ENCODE measurements around the gene RUNX2. TPM values are rescaled to one million over a fixed set of nuclear protein-coding genes. Genes with fewer than 3 reads are reported as not detected.
A peak's percentile ranks its signal among the peaks of the same experiment; 100 is the strongest.

RUNX2 gene
- total RNA-seq, 1 donor from 2014 or later: 3.7 TPM

DNA sequence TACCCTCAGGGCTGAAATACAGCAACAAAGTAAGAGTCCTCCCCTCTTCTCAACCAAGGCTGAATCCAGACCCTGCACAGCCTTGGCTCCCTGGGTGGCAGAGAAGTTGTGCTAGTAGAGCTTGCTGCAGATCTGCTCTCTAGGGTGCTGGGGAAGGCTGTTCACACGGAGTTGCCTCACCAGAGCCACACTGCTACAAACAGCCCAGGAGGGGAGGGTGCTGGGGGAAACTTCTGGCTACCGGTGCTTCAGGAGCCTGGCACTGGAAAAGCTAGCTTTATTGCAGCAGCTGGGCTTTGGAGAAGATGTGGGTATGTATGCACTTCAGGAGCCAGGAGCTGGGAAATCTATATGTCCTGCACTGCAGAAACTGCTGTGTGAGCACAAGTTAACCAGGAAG lies 87.2 kb downstream of the RUNX2 start:
- TF ChIP-seq, protein P1, sequence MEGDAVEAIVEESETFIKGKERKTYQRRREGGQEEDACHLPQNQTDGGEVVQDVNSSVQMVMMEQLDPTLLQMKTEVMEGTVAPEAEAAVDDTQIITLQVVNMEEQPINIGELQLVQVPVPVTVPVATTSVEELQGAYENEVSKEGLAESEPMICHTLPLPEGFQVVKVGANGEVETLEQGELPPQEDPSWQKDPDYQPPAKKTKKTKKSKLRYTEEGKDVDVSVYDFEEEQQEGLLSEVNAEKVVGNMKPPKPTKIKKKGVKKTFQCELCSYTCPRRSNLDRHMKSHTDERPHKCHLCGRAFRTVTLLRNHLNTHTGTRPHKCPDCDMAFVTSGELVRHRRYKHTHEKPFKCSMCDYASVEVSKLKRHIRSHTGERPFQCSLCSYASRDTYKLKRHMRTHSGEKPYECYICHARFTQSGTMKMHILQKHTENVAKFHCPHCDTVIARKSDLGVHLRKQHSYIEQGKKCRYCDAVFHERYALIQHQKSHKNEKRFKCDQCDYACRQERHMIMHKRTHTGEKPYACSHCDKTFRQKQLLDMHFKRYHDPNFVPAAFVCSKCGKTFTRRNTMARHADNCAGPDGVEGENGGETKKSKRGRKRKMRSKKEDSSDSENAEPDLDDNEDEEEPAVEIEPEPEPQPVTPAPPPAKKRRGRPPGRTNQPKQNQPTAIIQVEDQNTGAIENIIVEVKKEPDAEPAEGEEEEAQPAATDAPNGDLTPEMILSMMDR (IDR thresholded peaks at IDR 0.05): no peak
- Histone ChIP-seq H3K27ac (no peak overlapping the region), H3K9me3 (no peaks in the 10 kb centered on the region), H3K36me3 (no peaks in the 10 kb centered on the region), H3K27me3 (ENCODE audit: low read depth) (peaks cover 28% of the 10 kb centered on the region), H3K4me1 (peaks cover 11% of the 10 kb centered on the region), H3K4me3 (no peak overlapping the region)
- no peak for ATAC-seq
- intact Hi-C loops (cut with DNase I): no loop called here
- DNase-seq: no peak

DNA sequence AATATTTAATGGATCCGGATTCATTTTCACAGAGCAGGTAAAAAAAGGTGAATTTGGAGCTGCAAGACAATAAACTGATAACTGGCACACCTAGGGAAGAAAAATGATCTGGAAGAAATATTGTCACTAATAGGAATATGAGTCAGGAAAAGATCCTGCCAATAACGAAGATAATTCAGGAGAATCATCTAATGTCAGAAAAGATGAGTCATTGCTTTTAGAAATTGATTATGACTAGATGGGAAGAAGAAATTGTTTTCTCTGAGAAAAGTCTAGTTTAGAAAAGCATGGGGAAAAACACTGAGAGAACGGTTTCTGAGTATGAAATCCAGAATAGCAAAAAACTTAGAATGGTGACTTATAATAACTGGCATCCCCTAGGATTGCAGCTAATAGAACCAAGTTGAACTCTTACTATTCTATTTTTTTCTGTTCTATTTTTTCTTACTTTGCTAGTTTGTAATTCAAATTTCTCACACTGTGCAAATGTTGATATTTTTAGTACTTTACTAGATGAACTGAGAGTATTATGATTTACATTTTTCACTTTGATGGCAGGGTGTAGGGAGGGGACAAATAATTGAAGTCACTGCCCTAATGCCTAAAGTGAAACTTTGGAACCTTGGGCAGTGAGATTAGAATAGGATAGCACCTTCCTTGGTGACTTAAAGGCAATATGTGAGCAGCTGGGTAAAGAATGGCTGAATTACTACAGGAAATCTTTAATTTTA lies 87.8 kb downstream of the RUNX2 start:
- no peak overlapping the region for H3K4me3 ChIP-seq
- no peak overlapping the region for H3K27ac ChIP-seq
- no peaks in the 10 kb centered on the region for H3K9me3 ChIP-seq
- ATAC-seq (no peak), DNase-seq (no peak)
- TF ChIP-seq, protein P1 (IDR thresholded peaks at IDR 0.05): no peak
- H3K36me3 ChIP-seq: no peaks in the 10 kb centered on the region
- H3K27me3 ChIP-seq (ENCODE audit: low read depth): peaks cover 35% of the 10 kb centered on the region
- intact Hi-C loops (cut with DNase I): no loop called here
- peaks cover 18% of the 10 kb centered on the region for H3K4me1 ChIP-seq

DNA sequence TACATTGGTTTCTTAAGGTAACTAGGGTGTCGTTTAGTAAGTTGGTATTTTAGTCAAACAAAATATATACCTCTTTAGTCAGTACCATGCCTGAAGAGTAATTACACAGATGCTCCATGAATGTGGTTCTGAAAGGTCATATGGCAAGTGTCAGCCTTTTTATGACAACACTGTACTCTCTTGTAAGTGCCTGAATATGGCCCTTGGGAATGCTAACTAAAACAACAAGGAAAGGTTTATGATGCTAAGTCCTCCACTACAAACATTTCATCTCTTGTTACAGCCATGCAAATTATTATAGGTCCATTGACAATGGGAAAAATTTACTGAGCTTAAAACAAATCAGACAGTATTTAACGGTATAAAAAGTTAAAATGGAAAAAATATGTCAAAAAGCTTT lies 88.6 kb downstream of the RUNX2 start:
- Histone ChIP-seq H3K27me3 (ENCODE audit: low read depth) (peaks cover 36% of the 10 kb centered on the region), H3K27ac (no peak overlapping the region), H3K4me1 (peaks cover 25% of the 10 kb centered on the region), H3K9me3 (no peaks in the 10 kb centered on the region), H3K36me3 (no peaks in the 10 kb centered on the region), H3K4me3 (no peak overlapping the region)
- ATAC-seq: no peak
- no peak for DNase-seq
- intact Hi-C loops (cut with DNase I): no loop called here
- TF ChIP-seq, protein P1 (IDR thresholded peaks at IDR 0.05): no peak

DNA sequence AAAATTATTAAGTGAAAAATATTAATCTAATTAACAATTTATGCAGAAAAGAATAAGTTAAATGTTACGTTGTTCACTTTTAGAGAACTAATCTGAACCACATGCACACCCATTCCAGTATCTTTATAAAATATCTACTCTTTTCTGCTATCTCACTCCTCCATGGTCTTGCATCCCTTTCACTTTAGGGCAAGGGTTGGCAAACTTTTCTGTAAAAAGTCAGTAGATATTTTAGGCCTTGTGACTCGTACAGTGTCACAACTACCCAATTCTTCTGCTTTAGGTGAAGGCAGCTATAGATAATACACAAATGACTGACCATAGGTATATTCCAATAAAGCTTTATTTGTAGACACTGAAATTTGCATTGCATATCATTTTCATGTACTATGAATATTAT lies 89.3 kb downstream of the RUNX2 start:
- Histone ChIP-seq H3K27me3 (ENCODE audit: low read depth) (peaks cover 36% of the 10 kb centered on the region), H3K36me3 (no peaks in the 10 kb centered on the region), H3K9me3 (no peaks in the 10 kb centered on the region), H3K4me1 (peaks cover 25% of the 10 kb centered on the region), H3K4me3 (no peak overlapping the region), H3K27ac (no peak overlapping the region)
- ATAC-seq (no peak), DNase-seq (no peak)
- intact Hi-C loops (cut with DNase I): no loop called here
- TF ChIP-seq, protein P1 (IDR thresholded peaks at IDR 0.05): no peak

DNA sequence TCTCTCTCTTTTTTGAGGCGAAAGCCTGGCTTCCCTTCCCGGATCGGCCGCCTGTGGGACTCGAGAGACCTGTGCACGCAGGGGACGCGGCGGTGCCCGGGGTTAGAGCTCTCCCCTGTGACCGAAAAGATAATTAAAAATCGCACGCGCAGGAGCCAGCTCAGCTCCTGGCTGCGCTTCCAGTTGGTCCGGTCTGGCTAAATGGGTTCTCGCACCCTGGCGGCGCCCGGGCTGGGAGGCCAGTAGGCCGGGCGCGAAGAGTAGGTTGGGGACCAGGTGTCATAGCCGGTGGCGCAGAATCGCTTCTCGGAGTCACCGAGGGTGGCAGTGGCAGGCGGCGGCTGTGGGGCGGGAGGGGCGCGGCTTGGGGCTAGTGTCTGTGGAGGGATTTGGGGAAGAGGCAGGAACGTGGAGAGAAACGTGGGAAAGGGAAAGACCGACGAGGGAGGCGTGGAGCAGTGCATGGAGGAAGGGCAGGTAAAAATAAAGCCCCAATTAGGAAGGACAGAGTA lies 91.5 kb downstream of the RUNX2 start:
- Histone ChIP-seq H3K4me3 (peak overlapping the region; percentile 60), H3K27me3 (ENCODE audit: low read depth) (peaks cover 53% of the 10 kb centered on the region), H3K9me3 (no peaks in the 10 kb centered on the region), H3K4me1 (peaks cover 39% of the 10 kb centered on the region), H3K27ac (no peak overlapping the region), H3K36me3 (no peaks in the 10 kb centered on the region)
- ATAC-seq: peak; percentile 49 to 77
- DNase-seq: peak; percentile 83
- intact Hi-C loops (cut with DNase I): loop anchor here (10.0 kb wide), 1 partner anchor 295 kb away; no protein-coding TSS in a partner anchor
- TF ChIP-seq, protein P1 (IDR thresholded peaks at IDR 0.05): peak; percentile 36

Measured in lower lobe of right lung (tissue), 2 donors.